Keratinocyte (primary cell): ENCODE data around the gene VILL. TPM values are rescaled to one million over a fixed set of nuclear protein-coding genes. Genes with fewer than 3 reads are reported as not detected.

Experiments
- DNase-seq: peaks from one replicate; pipeline ENCODE4 v3.0.0-alpha.2; 2011; ENCODE audit warnings: low read depth, missing footprints, low spot score
- FAIRE-seq: peaks from 2 replicates; lab custom pipeline; 2011; peaks lifted over from hg19 to GRCh38; lab: Jason Lieb, UNC
- H2AFZ ChIP-seq: 2 replicates; pipeline ENCODE4 v1.6.0; 2012; ENCODE audit warnings: low read length, control low read depth, inconsistent platforms; ENCODE audit not compliant: control insufficient read depth
- H3K27ac ChIP-seq: 2 replicates; pipeline ENCODE4 v1.5.1; 2011; ENCODE audit warnings: low read length; ENCODE audit not compliant: control insufficient read depth, insufficient read depth
- H3K27me3 ChIP-seq: 3 replicates; pipeline ENCODE4 v1.6.0; 2011; ENCODE audit warnings: low read length; ENCODE audit not compliant: control insufficient read depth, insufficient read depth; ENCODE audit errors: extremely low read depth
- H3K36me3 ChIP-seq, 2 experiments: 2 replicates in 1 of 2; 3 replicates in 1 of 2; pipeline ENCODE4 v1.5.1; 2011; ENCODE audit warnings: low read length in 2 of 2, mild to moderate bottlenecking in 1 of 2; ENCODE audit not compliant: control insufficient read depth in 2 of 2, insufficient read depth in 2 of 2; ENCODE audit errors: extremely low read depth in 1 of 2
- H3K4me1 ChIP-seq: 3 replicates; pipeline ENCODE4 v1.5.1; 2011; ENCODE audit warnings: low read length; ENCODE audit not compliant: control insufficient read depth, insufficient read depth; ENCODE audit errors: extremely low read depth
- H3K4me2 ChIP-seq: 3 replicates; pipeline ENCODE4 v1.6.0; 2011; ENCODE audit warnings: low read depth, low read length; ENCODE audit not compliant: control insufficient read depth, insufficient read depth; ENCODE audit errors: extremely low read depth
- H3K4me3 ChIP-seq, 3 experiments: fragments of 200-600 bp in 1 of 3; sonication (generic) in 1 of 3; 2 replicates in 2 of 3; 3 replicates in 1 of 3; pipeline ENCODE4 v1.5.1; 2011 to 2016; ENCODE audit warnings: low read length in 3 of 3, mild to moderate bottlenecking in 3 of 3, control low read depth in 2 of 3, inconsistent platforms in 1 of 3, low read depth in 1 of 3, mixed read lengths in 1 of 3, mixed run types in 1 of 3, moderate library complexity in 1 of 3; ENCODE audit not compliant: control insufficient read depth in 2 of 3, insufficient read depth in 2 of 3; ENCODE audit errors: extremely low read depth in 1 of 3
- H3K79me2 ChIP-seq: 2 replicates; pipeline ENCODE4 v1.6.0; 2012; ENCODE audit warnings: low read length; ENCODE audit not compliant: control insufficient read depth, insufficient read depth
- H3K9ac ChIP-seq: 3 replicates; pipeline ENCODE4 v1.6.0; 2011; ENCODE audit warnings: low read length; ENCODE audit not compliant: control insufficient read depth, insufficient read depth; ENCODE audit errors: extremely low read depth
- H3K9me1 ChIP-seq: 3 replicates; pipeline ENCODE4 v1.6.0; 2011; ENCODE audit warnings: low read length; ENCODE audit not compliant: control insufficient read depth, insufficient read depth; ENCODE audit errors: extremely low read depth
- H3K9me3 ChIP-seq: 2 replicates; pipeline ENCODE4 v1.5.1; 2012; ENCODE audit warnings: low read depth, low read length; ENCODE audit not compliant: control insufficient read depth
- H4K20me1 ChIP-seq: 3 replicates; pipeline ENCODE4 v1.6.0; 2011; ENCODE audit warnings: low read length; ENCODE audit not compliant: control insufficient read depth, insufficient read depth; ENCODE audit errors: extremely low read depth
- EZH2 ChIP-seq: IDR thresholded peaks from one replicate; pipeline ENCODE4 v1.6.1; 2012; ENCODE audit warnings: inconsistent platforms, mild to moderate bottlenecking, low read length, moderate library complexity
- dilution Hi-C: fragments of 300-500 bp; cut with MboI; formaldehyde crosslinking; loops from one replicate; pipeline ENCODE4 v1.7.0; 2020; ENCODE audit warnings: low sequenced_read_pairs; ENCODE audit not compliant: extremely low pct_ligation_motif_present
- polyA plus RNA-seq, 5 experiments: library from polyadenylated mRNA; depleted of rRNA in 3 of 5; stranded (reverse) in 3 of 5; stranded (forward) in 1 of 5; unstranded in 1 of 5; fragments of >200 nt; gene quantifications; 1 replicate in 1 of 5; 2 replicates in 3 of 5; 3 replicates in 1 of 5; pipeline versions ENCODE4 v1.2.1 to v1.2.3, GENCODE V29; 2011 to 2012; ENCODE audit warnings: missing spikeins in 2 of 5, low read depth in 1 of 5, low replicate concordance in 1 of 5
- TF ChIP-seq, protein P1 (sequence below), 3 experiments: IDR thresholded peaks in 1 of 3; conservative IDR thresholded peaks in 1 of 3; optimal IDR thresholded peaks in 1 of 3; 2 replicates in 2 of 3; 3 replicates in 1 of 3; pipeline versions ENCODE3 to v1.5.1; 2011; ENCODE audit warnings: low read length in 3 of 3, mild to moderate bottlenecking in 3 of 3, moderate library complexity in 2 of 3, control low read depth in 1 of 3, inconsistent platforms in 1 of 3; ENCODE audit not compliant: insufficient read depth in 2 of 3; ENCODE audit errors: extremely low read depth in 1 of 3

Gene VILL
- polyA plus RNA-seq, 1 donor (not counting 4 experiments of a cell fraction or from before 2014, with no cell fraction given), result 2.1 TPM

DNA sequence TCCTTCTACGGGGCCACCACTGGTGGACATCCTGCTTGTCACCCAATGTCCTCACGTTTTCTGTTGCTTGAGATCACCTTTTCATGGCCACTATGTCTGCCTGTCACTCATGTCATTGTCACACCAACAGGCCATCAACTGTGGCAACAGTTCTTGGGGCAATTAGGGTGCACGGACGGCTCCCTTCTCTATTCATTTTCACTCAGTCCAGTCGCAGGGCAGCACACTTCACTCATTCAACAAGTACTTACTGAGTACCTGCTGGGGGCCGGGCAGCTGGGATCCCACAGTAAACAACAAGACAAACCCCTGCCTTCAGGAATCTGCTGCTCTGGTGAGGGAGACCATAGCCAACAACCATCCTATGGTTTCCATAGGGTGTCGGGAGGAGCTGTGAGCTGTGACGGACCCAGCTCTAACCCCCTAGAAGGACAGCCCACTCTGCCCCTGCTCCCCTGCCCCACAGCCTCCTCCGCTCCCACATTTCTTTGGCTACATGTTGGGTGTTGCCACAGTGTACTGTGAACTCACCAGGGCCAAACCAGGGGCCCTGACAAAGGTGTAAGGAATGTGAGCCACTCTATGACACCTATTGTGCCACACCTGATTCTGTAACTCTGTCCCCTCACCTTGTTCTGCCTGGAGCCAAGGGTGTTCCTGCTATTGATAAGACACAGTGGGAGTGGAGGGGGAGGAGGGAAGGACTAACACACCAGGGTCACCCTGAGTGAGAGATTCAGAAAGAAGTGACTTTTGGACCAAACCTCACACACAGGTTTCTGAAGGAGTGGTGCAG is 1.9 kb downstream of the VILL start:
- H3K79me2 ChIP-seq, result no peaks in the 10 kb centered on the region
- dilution Hi-C loops, result no loop called here
- FAIRE-seq (peak; percentile 64), DNase-seq (no peak)
- H3K27ac ChIP-seq, result no peak overlapping the region
- no peak overlapping the region for H2AFZ ChIP-seq
- no peaks in the 10 kb centered on the region for H3K36me3 ChIP-seq
- peaks cover 19% of the 10 kb centered on the region for H3K4me1 ChIP-seq
- no peak overlapping the region for H3K9ac ChIP-seq
- H4K20me1 ChIP-seq, result no peaks in the 10 kb centered on the region
- H3K27me3 ChIP-seq, result no peaks in the 10 kb centered on the region
- no peak for TF ChIP-seq EZH2
- TF ChIP-seq, protein P1, sequence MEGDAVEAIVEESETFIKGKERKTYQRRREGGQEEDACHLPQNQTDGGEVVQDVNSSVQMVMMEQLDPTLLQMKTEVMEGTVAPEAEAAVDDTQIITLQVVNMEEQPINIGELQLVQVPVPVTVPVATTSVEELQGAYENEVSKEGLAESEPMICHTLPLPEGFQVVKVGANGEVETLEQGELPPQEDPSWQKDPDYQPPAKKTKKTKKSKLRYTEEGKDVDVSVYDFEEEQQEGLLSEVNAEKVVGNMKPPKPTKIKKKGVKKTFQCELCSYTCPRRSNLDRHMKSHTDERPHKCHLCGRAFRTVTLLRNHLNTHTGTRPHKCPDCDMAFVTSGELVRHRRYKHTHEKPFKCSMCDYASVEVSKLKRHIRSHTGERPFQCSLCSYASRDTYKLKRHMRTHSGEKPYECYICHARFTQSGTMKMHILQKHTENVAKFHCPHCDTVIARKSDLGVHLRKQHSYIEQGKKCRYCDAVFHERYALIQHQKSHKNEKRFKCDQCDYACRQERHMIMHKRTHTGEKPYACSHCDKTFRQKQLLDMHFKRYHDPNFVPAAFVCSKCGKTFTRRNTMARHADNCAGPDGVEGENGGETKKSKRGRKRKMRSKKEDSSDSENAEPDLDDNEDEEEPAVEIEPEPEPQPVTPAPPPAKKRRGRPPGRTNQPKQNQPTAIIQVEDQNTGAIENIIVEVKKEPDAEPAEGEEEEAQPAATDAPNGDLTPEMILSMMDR (optimal IDR thresholded peaks at IDR 0.05 in 1 of 3, IDR thresholded peaks at IDR 0.05 in 1 of 3, conservative IDR thresholded peaks at IDR 0.05 in 1 of 3; ENCODE audit: extremely low read depth in 1 of 3, insufficient read depth in 2 of 3, low read length in 3 of 3), result no peak
- no peaks in the 10 kb centered on the region for H3K9me3 ChIP-seq
- no peak overlapping the region for H3K4me2 ChIP-seq
- H3K4me3 ChIP-seq, result no peak overlapping the region
- H3K9me1 ChIP-seq, result no peaks in the 10 kb centered on the region

DNA sequence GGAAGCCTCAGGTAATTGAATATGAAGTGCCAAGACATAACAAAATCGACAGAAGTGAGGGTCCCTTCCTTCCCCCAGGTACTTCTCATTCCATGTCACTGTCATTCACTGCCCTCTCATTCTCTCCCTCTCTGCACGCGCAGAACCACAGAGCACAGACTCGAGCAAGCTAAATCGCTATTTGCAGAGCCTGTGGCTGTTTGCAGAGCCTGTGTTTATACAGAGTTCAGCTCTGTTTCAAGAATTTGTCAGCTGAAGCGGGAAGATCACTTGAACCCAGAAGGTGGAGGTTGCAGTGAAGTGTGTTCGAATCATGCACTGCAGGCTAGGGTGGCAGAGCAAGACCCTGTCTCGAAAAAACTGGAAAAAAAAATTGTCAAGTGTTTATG is 2.5 kb downstream of the VILL start:
- TF ChIP-seq, protein P1 (optimal IDR thresholded peaks at IDR 0.05 in 1 of 3, IDR thresholded peaks at IDR 0.05 in 1 of 3, conservative IDR thresholded peaks at IDR 0.05 in 1 of 3; ENCODE audit: extremely low read depth in 1 of 3, insufficient read depth in 2 of 3, low read length in 3 of 3), result no peak
- no peak for TF ChIP-seq EZH2
- H3K4me1 ChIP-seq, result peaks cover 19% of the 10 kb centered on the region
- H3K79me2 ChIP-seq, result no peaks in the 10 kb centered on the region
- peak overlapping the region; percentile 55 for H3K4me2 ChIP-seq
- H2AFZ ChIP-seq, result no peak overlapping the region
- H4K20me1 ChIP-seq, result no peaks in the 10 kb centered on the region
- no peak overlapping the region for H3K4me3 ChIP-seq
- DNase-seq, result no peak
- FAIRE-seq, result no peak
- dilution Hi-C loops, result no loop called here
- H3K9me1 ChIP-seq, result no peaks in the 10 kb centered on the region
- peak overlapping the region; percentile 8 for H3K27ac ChIP-seq
- no peaks in the 10 kb centered on the region for H3K27me3 ChIP-seq
- no peaks in the 10 kb centered on the region for H3K36me3 ChIP-seq
- H3K9me3 ChIP-seq, result no peaks in the 10 kb centered on the region
- no peak overlapping the region for H3K9ac ChIP-seq
